Activated B cell treated with CpG ODN at 0.5 μM for 24 hours (primary cell): Measurements from ENCODE around the gene TJP3. TPM values are rescaled to one million over a fixed set of nuclear protein-coding genes. Genes with fewer than 3 reads are reported as not detected.

ENCODE experiments used
- ATAC-seq: fragments of 200-7000 bp; cut with Tn5 transposase; one replicate; pipeline ENCODE4 v1.10.0; 2021; ENCODE audit warnings: low read depth, mild to moderate bottlenecking, moderate library complexity
- CTCF ChIA-PET: fragments of 350-600 bp; sonication (Branson Sonifier 250); formaldehyde crosslinking; loops from one replicate; lab custom pipeline; 2021; ENCODE audit warnings: antibody characterized with exemption; lab: Charles Lee
- POLR2A ChIA-PET: fragments of 350-600 bp; sonication (Branson Sonifier 250); formaldehyde crosslinking; loops from one replicate; lab custom pipeline; 2021; ENCODE audit warnings: antibody characterized with exemption; lab: Charles Lee
- DNase-seq: peaks from one replicate; pipeline ENCODE4 v3.0.0; 2022
- H3K27ac Mint-ChIP-seq: one replicate; pipeline ENCODE4 v1.8.0; 2020; ENCODE audit warnings: mixed read lengths
- H3K27me3 Mint-ChIP-seq: one replicate; pipeline ENCODE4 v1.8.0; 2021; ENCODE audit warnings: mixed read lengths
- H3K36me3 Mint-ChIP-seq: one replicate; pipeline ENCODE4 v1.8.0; 2021; ENCODE audit warnings: low read depth, mixed read lengths
- H3K4me1 Mint-ChIP-seq: one replicate; pipeline ENCODE4 v1.8.0; 2021; ENCODE audit warnings: mixed read lengths
- H3K4me3 Mint-ChIP-seq: one replicate; pipeline ENCODE4 v1.8.0; 2020; ENCODE audit warnings: mild to moderate bottlenecking, mixed read lengths
- H3K9me3 Mint-ChIP-seq: one replicate; pipeline ENCODE4 v1.8.0; 2020; ENCODE audit warnings: mixed read lengths
- CTCF ChIP-seq: fragments of 200-600 bp; IDR thresholded peaks from one replicate; pipeline ENCODE4 v1.8.0; 2022; ENCODE audit warnings: antibody characterized with exemption, mild to moderate bottlenecking
- intact Hi-C: fragments of 100-400 bp; cut with micrococcal nuclease; formaldehyde crosslinking; loops from one replicate; pipeline ENCODE4 v1.15.1; 2024
- total RNA-seq: library from RNA; stranded (reverse); gene quantifications from 2 replicates; pipeline ENCODE4 v1.2.3, GENCODE V29; 2022

TJP3 gene
- total RNA-seq, 1 donor from 2014 or later, result 0.86 TPM

- Mint-ChIP-seq H3K36me3 (peaks cover 17% of the 10 kb centered on the region), H3K27ac (no peak overlapping the region), H3K9me3 (no peaks in the 10 kb centered on the region), H3K27me3 (no peaks in the 10 kb centered on the region), H3K4me3 (no peak overlapping the region), H3K4me1 (peaks cover 46% of the 10 kb centered on the region)
- no peak for TF ChIP-seq CTCF
- intact Hi-C loops, result loop anchor here (5.0 kb wide), 1 partner anchor 535 kb away; no protein-coding TSS in a partner anchor
- no peak for ATAC-seq
- no peak for DNase-seq
- CTCF ChIA-PET, result interaction anchor here (1.4 to 2.5 kb wide), 2 partner anchors 33 to 36 kb away, joined by 3 to 15 read pairs; partner anchors contain the start of gene PIP5K1C
- POLR2A ChIA-PET, result interaction anchor here (1.4 kb wide), 1 partner anchor 21 kb away, joined by 3 read pairs; no protein-coding TSS in a partner anchor
These were observed 41.0 kb upstream of the TJP3 start for GRCh38 chr19:3667037-3667638.

DNA sequence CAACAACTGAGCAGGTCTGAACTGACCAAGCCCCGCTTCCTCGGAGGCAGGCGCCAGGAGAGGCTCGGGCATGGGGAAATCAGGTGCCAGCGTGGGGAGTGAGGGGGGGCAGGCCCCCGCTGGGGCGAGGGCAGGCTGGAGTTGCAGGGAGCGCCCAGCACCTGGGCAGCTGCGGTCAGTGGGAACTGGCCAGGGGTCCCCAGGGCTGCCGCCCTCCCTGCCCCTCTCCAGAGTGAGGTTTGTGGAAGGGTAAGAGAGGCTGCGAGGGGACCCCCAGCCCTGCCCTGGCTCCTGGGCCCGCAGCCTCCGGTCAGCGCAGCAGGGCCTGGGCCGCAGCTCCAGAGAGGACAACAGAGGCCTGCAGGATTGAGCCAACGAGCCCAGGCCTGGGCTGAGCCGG is 40.4 kb upstream of the TJP3 start:
- DNase-seq, result no peak
- H3K27me3 Mint-ChIP-seq, result no peaks in the 10 kb centered on the region
- intact Hi-C loops, result loop anchor here (5.0 kb wide), 1 partner anchor 535 kb away; no protein-coding TSS in a partner anchor
- TF ChIP-seq CTCF, result no peak
- POLR2A ChIA-PET, result interaction anchor here (1.4 kb wide), 1 partner anchor 21 kb away, joined by 3 read pairs; no protein-coding TSS in a partner anchor
- no peak for ATAC-seq
- H3K27ac Mint-ChIP-seq, result no peak overlapping the region
- CTCF ChIA-PET, result no interaction called here
- H3K9me3 Mint-ChIP-seq, result no peaks in the 10 kb centered on the region
- peaks cover 17% of the 10 kb centered on the region for H3K36me3 Mint-ChIP-seq
- peaks cover 49% of the 10 kb centered on the region for H3K4me1 Mint-ChIP-seq
- H3K4me3 Mint-ChIP-seq, result no peak overlapping the region

DNA sequence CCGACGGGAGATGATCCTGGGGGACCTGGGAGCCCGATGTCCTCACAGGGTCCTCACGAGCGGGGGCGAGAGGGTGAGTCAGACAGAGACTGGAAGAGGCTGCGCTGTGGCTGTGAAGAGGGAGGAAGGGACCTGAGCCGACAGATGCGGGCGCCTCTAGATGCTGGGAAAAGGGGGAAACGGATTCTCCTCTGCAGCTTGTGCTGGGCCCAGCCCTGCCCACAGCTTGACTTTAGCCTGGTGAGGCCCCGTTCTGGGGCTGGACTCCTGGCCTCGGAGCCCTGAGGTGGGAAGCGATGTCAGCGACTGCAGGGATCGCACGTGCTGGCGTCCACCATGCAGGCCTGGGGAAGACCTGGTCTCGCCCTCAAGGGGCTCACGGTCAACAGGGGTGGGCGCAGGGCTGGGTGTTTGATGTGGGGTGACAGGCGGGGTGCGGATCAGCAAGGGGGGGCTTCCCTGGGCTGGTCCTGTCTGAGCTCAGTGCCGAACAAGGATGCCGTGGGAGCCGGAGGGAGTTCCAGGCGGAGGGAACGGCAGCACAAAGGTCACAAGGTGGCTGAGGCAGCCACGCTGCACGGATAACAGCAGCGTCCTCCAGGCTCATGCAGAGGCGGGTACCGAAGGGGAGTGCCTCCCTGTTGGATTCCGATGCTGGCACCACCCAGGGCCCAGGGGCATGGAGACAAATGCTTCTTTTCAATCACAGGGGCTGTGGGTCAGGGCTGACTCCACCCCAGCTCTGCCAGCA is 39.7 kb upstream of the TJP3 start:
- no peak overlapping the region for H3K4me3 Mint-ChIP-seq
- DNase-seq (no peak), ATAC-seq (no peak)
- H3K27ac Mint-ChIP-seq, result no peak overlapping the region
- peaks cover 13% of the 10 kb centered on the region for H3K36me3 Mint-ChIP-seq
- H3K4me1 Mint-ChIP-seq, result peaks cover 52% of the 10 kb centered on the region
- no peak for TF ChIP-seq CTCF
- H3K9me3 Mint-ChIP-seq, result no peaks in the 10 kb centered on the region
- CTCF ChIA-PET, result no interaction called here
- POLR2A ChIA-PET, result interaction anchor here (1.4 kb wide), 1 partner anchor 20 kb away, joined by 3 read pairs; no protein-coding TSS in a partner anchor
- intact Hi-C loops, result loop anchor here (5.0 kb wide), 1 partner anchor 534 kb away; no protein-coding TSS in a partner anchor
- H3K27me3 Mint-ChIP-seq, result no peaks in the 10 kb centered on the region

DNA sequence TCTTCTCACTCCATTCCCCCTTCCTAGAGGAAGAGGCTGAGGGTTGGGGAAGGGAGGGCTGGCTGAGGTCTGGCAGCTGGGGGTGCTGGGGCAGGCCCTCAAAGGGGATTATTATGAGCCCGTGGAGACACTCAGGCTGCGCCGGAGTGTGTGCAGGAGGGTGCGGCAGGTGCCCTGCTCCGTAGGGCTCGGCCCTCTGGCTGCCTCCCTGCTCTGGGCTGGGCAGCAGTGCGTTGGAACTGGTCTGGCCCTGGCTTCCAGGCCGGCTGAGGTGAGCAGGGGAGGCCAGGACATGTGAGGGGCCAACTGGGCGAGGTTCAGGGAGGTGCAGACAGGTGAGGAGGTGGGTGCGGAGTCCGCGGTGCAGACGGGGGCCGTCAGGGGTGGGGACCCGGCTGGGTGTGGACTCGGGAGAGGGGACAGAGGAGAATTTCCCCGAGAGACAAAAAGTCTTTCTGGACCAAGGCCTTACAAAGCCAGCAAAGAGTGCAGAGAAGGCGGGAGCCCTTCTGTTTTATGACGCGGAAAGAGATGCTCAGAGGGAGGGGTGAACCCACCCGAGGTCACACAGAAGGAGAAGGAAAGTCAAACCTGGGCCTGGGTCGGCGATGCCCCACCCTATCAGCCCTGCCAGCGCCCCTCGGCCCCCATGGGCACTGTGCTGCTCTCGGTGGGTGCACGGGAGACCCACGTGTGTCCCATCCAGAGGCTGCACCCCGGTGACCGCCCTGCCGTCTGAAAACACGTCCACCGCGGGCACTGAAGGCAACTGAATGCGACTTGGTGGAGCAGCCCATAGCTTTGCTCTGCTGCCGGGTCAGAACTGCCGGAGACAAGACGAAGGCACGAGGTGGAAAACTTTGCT is 38.9 kb upstream of the TJP3 start:
- no peak for TF ChIP-seq CTCF
- Mint-ChIP-seq H3K4me3 (no peak overlapping the region), H3K4me1 (peaks cover 46% of the 10 kb centered on the region), H3K9me3 (no peaks in the 10 kb centered on the region), H3K27ac (no peak overlapping the region), H3K27me3 (no peaks in the 10 kb centered on the region), H3K36me3 (peaks cover 6% of the 10 kb centered on the region)
- intact Hi-C loops, result loop anchor here (5.0 kb wide), 1 partner anchor 533 kb away; no protein-coding TSS in a partner anchor
- CTCF ChIA-PET, result no interaction called here
- no peak for ATAC-seq
- DNase-seq, result no peak
- POLR2A ChIA-PET, result no interaction called here
